Activated naive CD8-positive, alpha-beta T cell treated with anti-CD3 and anti-CD28 coated beads for 36 hours (primary cell): ENCODE data around the gene SLC22A23. TPM values are rescaled to one million over a fixed set of nuclear protein-coding genes. Genes with fewer than 3 reads are reported as not detected.
A peak's percentile ranks its signal among the peaks of the same experiment; 100 is the strongest.

Experiments used
- DNase-seq: peaks from one replicate; pipeline ENCODE4 v3.0.0; 2021
- H3K27ac Mint-ChIP-seq: one replicate; pipeline ENCODE4 v1.8.0; 2022; ENCODE audit warnings: mild to moderate bottlenecking, moderate library complexity, mixed read lengths
- H3K27me3 Mint-ChIP-seq: one replicate; pipeline ENCODE4 v1.8.0; 2022; ENCODE audit warnings: mild to moderate bottlenecking, mixed read lengths
- H3K36me3 Mint-ChIP-seq: one replicate; pipeline ENCODE4 v1.8.0; 2021; ENCODE audit warnings: mild to moderate bottlenecking, mixed read lengths
- H3K4me1 Mint-ChIP-seq: one replicate; pipeline ENCODE4 v1.8.0; 2021; ENCODE audit warnings: mixed read lengths
- H3K4me3 Mint-ChIP-seq: one replicate; pipeline ENCODE4 v1.8.0; 2022; ENCODE audit warnings: mild to moderate bottlenecking, moderate library complexity, mixed read lengths
- H3K9me3 Mint-ChIP-seq: one replicate; pipeline ENCODE4 v1.8.0; 2022; ENCODE audit warnings: mixed read lengths
- total RNA-seq, 2 experiments: library from RNA; stranded (reverse); gene quantifications; one replicate each; pipeline ENCODE4 v1.2.3, GENCODE V29; 2021

SLC22A23 gene
- total RNA-seq, 2 experiments from 2014 or later = 0.24 to 0.41 TPM

DNA sequence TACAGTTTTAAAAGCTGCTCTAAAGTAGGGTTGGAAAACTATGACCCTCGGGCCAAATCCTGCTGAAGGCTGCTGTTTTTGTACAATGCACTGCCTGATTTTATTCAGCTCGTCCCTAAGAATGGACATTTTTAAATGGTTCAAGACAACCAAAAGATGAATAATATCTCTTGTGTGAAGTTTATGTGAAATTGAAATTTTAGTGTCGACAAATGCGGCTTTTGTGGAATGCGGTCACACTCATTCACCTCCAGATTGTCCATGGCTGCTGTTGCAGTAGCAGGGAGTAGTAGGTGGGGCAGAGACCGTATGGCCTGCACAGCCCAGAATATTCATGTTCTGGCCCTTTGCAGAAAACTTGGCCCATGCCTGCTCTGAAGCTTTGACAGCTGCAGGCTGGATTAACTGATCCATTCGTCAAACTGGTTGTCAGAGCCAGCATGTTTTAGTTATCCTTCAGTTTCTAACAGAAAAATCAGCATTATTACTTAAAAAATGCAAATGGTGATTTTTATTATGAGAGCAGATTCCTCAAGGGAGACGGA lies 106.5 kb downstream of the SLC22A23 start:
- DNase-seq = no peak
- Mint-ChIP-seq H3K27me3 (no peaks in the 10 kb centered on the region), H3K4me3 (no peak overlapping the region), H3K9me3 (no peaks in the 10 kb centered on the region), H3K4me1 (peaks cover 9% of the 10 kb centered on the region), H3K36me3 (no peaks in the 10 kb centered on the region), H3K27ac (no peak overlapping the region)

DNA sequence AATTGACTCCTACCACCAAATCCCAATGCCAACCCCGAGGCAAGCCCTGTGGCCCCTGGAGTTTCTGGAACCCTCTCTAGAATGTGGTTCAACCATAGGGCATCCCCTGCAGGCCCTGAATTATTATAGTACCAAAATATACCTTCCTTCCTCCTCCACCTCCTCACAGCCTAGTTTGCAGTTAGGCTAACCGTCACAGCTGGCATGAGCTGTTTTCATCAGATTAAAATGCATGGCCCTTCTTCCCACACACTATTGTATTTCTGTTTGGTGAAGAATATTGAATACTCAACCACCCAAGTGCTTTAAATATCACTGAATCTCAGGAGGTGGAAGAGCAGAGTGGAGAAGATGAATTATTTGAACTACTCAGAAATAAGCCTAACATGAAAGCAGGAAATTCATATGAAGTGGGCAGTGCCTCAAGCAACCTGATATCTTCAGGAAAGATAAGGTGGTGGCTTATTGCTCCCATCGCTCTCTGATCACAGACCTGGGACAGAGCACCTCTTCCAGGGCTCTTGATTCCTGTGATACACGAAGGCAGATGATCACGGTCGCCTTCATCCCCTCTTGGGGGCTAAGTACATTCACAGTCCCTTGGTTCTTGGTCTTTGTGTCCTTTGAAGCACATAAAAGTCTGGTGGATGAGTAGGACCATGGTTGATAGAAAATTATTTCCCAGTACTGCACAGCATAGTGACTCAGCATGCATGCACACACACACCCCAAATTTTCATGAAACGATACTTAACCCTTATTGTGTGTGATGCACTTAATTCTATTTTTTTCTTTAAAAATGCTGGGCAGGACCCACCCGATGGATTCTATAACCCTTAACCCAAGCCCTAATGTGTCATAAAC lies 107.2 kb downstream of the SLC22A23 start:
- Mint-ChIP-seq H3K4me3 (no peak overlapping the region), H3K27ac (no peak overlapping the region), H3K9me3 (no peaks in the 10 kb centered on the region), H3K27me3 (no peaks in the 10 kb centered on the region), H3K4me1 (peaks cover 4% of the 10 kb centered on the region), H3K36me3 (no peaks in the 10 kb centered on the region)
- DNase-seq = no peak

DNA sequence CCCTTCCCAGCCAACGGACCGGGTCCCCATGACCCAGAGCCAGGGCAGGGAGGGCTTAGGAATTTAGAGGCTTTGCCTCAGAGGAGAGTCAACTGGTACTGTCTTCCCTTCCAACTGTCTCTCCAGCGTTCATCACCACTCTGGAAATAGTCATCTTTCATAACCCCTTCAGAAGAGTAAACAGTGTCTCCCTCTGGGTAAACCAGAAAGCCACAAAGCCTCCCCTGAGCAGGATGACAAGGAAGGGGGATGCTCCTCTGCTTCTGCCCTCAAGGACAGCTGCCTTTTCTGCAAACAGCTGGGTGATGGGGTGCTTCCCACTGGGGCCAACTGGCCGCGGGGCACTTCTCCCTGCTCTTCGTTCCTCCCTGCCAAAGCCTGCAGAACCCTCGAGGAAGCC lies 108.0 kb downstream of the SLC22A23 start:
- no peak for DNase-seq
- Mint-ChIP-seq H3K4me1 (peaks cover 2% of the 10 kb centered on the region), H3K4me3 (no peak overlapping the region)

GRCh38 chr6:3347826-3348225 lies 109.0 kb downstream of the SLC22A23 start:
- no peaks in the 10 kb centered on the region for H3K9me3 Mint-ChIP-seq
- DNase-seq = no peak
- H3K27me3 Mint-ChIP-seq = no peaks in the 10 kb centered on the region
- H3K36me3 Mint-ChIP-seq = no peaks in the 10 kb centered on the region
- H3K4me1 Mint-ChIP-seq = peaks cover 2% of the 10 kb centered on the region
- H3K27ac Mint-ChIP-seq = no peak overlapping the region
- no peak overlapping the region for H3K4me3 Mint-ChIP-seq

More for the DNA sequence above, 108.0 kb downstream of the SLC22A23 start:
- H3K9me3 Mint-ChIP-seq = no peaks in the 10 kb centered on the region
- no peaks in the 10 kb centered on the region for H3K27me3 Mint-ChIP-seq
- no peak overlapping the region for H3K27ac Mint-ChIP-seq
- H3K36me3 Mint-ChIP-seq = no peaks in the 10 kb centered on the region

GRCh38 chr6:3347247-3347646 lies 109.6 kb downstream of the SLC22A23 start:
- Mint-ChIP-seq H3K9me3 (no peaks in the 10 kb centered on the region), H3K27ac (no peak overlapping the region), H3K4me1 (peaks cover 2% of the 10 kb centered on the region), H3K4me3 (no peak overlapping the region), H3K36me3 (no peaks in the 10 kb centered on the region), H3K27me3 (no peaks in the 10 kb centered on the region)
- DNase-seq = no peak

GRCh38 chr6:3346476-3346875 lies 110.4 kb downstream of the SLC22A23 start:
- no peak overlapping the region for H3K27ac Mint-ChIP-seq
- H3K4me3 Mint-ChIP-seq = no peak overlapping the region
- no peak for DNase-seq
- H3K9me3 Mint-ChIP-seq = no peaks in the 10 kb centered on the region
- no peaks in the 10 kb centered on the region for H3K27me3 Mint-ChIP-seq
- peaks cover under 1% of the 10 kb centered on the region for H3K4me1 Mint-ChIP-seq
- H3K36me3 Mint-ChIP-seq = no peaks in the 10 kb centered on the region

DNA sequence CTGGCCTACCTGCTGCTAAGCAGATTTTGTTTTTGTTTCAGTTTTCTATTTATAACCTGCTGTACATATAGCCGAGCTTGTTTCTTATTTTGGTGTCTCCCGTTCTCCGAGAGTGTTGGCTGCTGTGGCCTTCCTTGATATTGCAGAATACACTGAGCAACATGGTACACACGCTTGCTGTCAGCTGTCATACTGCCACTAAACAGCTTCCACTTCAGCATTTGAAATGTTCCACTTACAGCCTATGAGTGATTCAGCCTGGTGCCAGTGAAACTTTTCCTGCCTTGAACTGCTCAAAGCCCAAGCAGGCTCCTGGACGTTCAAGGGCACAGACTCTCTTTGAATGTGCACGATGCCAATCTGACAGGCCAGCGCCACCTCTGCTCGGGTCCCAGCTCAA lies 111.0 kb downstream of the SLC22A23 start:
- no peaks in the 10 kb centered on the region for H3K36me3 Mint-ChIP-seq
- no peaks in the 10 kb centered on the region for H3K27me3 Mint-ChIP-seq
- no peak overlapping the region for H3K27ac Mint-ChIP-seq
- DNase-seq = no peak
- H3K9me3 Mint-ChIP-seq = no peaks in the 10 kb centered on the region
- H3K4me1 Mint-ChIP-seq = no peaks in the 10 kb centered on the region
- no peak overlapping the region for H3K4me3 Mint-ChIP-seq

DNA sequence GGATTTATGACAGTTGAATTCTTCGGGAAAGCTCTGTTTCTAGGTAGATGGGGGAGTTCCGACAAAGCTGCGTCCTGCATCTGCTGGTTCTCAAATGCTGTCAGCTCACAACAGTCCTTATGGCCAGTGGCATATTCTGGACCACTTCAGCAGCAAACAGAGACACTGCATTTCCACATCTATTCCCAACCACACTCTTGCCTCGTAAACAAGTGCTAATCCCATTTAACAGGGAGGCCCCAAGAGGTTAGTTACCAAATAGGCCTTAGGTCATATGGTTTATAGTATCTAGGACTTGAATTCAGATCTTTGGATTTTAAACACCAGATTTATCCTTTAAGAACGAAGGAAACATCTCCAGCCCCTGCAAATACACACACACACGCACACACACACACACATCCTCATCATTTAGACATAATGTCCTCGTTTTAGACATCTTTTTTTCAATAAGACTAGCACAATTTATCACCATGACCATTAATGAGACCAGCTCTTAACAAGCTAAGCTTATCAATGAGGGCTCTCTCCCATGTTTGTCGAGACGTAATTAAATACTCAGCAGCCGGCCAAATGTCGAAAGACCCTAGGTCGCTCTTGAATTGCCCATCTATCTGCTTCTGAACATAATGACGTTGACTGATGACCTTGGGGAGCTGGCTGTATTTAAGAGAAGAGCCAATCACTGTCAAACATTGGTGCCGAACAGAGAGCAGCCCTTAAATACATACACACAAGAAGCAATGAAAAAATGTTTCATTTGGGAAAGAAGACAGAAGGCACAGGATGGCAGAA lies 113.6 kb downstream of the SLC22A23 start:
- Mint-ChIP-seq H3K36me3 (no peaks in the 10 kb centered on the region), H3K27me3 (no peaks in the 10 kb centered on the region), H3K4me1 (peaks cover 6% of the 10 kb centered on the region), H3K27ac (no peak overlapping the region), H3K4me3 (no peak overlapping the region), H3K9me3 (no peaks in the 10 kb centered on the region)
- DNase-seq = no peak

DNA sequence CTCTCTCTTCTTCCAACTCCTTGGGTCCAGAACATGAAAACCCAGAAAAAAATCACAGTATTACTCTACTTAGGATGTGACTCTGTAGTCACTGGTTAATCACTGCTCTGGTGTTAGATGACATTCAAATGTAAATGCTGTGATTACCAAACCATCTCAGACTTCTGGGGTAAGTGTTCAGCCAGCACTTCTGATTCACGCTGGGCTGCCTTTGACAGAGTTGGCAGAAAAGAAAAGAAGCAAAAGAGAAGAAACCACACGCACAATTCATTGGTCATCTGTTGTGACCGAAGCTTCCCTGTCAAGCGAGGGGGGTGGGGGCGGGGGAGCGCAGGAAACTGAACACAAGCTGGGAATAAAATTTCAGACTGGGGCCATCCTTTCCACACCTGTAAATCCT lies 115.4 kb downstream of the SLC22A23 start:
- peaks cover 16% of the 10 kb centered on the region for H3K4me1 Mint-ChIP-seq
- DNase-seq = no peak
- H3K9me3 Mint-ChIP-seq = no peaks in the 10 kb centered on the region
- no peaks in the 10 kb centered on the region for H3K27me3 Mint-ChIP-seq
- H3K27ac Mint-ChIP-seq = no peak overlapping the region
- H3K4me3 Mint-ChIP-seq = no peak overlapping the region
- H3K36me3 Mint-ChIP-seq = no peaks in the 10 kb centered on the region

DNA sequence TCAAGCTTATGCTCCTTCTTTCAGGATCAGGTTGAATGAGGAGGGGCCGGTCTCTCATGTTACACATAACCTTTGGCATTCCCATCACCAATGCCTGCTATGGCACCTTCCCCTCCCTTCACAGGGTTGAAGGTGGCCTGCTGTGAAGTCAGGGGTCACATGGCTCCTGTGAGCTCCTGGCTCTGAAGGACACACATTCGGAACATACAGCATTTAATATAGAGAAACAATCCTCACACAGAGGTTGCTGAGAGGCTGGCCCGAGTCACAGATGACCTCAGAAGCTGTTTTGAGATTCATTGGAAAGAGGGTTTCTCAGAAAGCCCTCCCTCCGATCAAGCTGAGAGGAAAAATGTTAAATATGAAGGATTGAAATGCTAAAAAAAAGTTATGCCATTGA lies 116.0 kb downstream of the SLC22A23 start:
- Mint-ChIP-seq H3K4me3 (no peak overlapping the region), H3K27me3 (peaks cover 4% of the 10 kb centered on the region), H3K36me3 (no peaks in the 10 kb centered on the region), H3K4me1 (peaks cover 19% of the 10 kb centered on the region), H3K9me3 (no peaks in the 10 kb centered on the region), H3K27ac (no peak overlapping the region)
- DNase-seq = no peak

DNA sequence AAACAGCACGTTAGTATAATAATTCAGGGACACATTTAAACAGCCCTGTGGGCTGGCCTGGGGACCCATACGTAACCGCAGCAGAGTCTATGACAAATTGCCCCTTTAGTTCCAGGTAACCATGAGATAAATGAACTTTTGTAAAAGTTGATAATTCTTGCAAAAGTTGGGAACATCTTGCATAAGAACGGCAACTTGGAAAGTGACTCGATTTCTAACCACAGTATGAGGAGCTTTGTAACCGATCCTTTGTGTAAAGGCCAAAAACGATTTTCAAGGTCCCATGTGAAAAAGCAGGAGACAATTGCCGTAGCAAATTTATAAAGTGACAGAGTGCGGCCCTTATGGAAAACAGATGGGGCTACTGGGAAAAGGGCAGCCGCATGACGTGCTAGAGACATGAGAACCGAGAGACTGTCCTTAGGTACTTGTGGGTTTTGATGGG lies 116.5 kb downstream of the SLC22A23 start:
- Mint-ChIP-seq H3K27ac (no peak overlapping the region), H3K4me1 (peaks cover 19% of the 10 kb centered on the region), H3K36me3 (no peaks in the 10 kb centered on the region), H3K4me3 (no peak overlapping the region), H3K27me3 (peaks cover 4% of the 10 kb centered on the region), H3K9me3 (no peaks in the 10 kb centered on the region)
- no peak for DNase-seq

- Mint-ChIP-seq H3K36me3 (no peaks in the 10 kb centered on the region), H3K4me3 (no peak overlapping the region), H3K27ac (no peak overlapping the region), H3K9me3 (no peaks in the 10 kb centered on the region), H3K27me3 (peaks cover 8% of the 10 kb centered on the region), H3K4me1 (peaks cover 19% of the 10 kb centered on the region)
- no peak for DNase-seq
Observed at GRCh38 chr6:3339811-3340210, 117.0 kb downstream of the SLC22A23 start.

DNA sequence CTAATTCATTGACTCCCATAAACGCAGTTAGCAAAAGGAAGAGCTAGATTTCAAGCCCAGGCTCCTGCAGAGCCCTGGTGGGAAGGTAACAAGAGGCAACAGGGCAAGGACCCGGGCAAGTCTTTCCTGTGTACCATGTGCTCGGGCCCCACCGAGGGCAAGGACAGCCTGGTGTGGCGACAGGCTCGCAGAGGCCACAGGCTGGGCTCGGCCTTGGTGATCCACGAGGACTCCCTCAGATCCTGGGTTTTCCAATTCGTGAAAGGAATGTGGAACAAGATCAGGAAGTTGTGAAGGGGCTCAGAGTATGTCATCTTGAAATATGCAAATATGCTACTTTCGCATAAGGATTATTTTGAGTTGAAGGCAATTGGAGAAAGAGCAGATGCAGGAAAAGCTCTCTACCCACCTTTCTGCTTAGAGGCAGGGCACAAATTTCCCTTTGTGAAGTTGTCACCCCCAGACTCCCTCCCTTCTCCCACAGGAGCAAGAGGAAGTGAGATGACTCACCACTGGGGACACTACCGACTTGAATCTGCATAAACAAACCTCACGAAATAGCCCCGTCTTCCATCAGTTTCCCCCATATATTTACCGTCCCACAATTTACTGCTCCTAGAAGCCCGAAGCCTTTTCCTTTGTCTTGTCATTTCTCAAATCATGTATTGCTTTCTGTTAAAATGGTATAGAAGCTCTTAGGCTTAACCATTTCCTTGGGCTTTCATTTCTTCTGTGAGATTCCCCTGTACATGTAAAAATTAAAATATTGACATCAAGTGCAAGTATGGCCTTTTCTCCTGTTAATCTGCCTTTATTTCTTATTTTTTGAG lies 119.1 kb downstream of the SLC22A23 start:
- Mint-ChIP-seq H3K27me3 (peaks cover 15% of the 10 kb centered on the region), H3K4me1 (peaks cover 23% of the 10 kb centered on the region), H3K27ac (peak overlapping the region; percentile 34), H3K9me3 (no peaks in the 10 kb centered on the region), H3K36me3 (no peaks in the 10 kb centered on the region), H3K4me3 (no peak overlapping the region)
- no peak for DNase-seq

- peaks cover 23% of the 10 kb centered on the region for H3K4me1 Mint-ChIP-seq
- no peak overlapping the region for H3K4me3 Mint-ChIP-seq
- H3K27me3 Mint-ChIP-seq = peaks cover 15% of the 10 kb centered on the region
- H3K36me3 Mint-ChIP-seq = no peaks in the 10 kb centered on the region
- H3K9me3 Mint-ChIP-seq = no peaks in the 10 kb centered on the region
- DNase-seq = no peak
- no peak overlapping the region for H3K27ac Mint-ChIP-seq
Observed at GRCh38 chr6:3336859-3337515, 119.9 kb downstream of the SLC22A23 start.
